Astrocyte (in vitro differentiated cells and primary cell): ENCODE measurements around the gene SPG11. TPM values are rescaled to one million over a fixed set of nuclear protein-coding genes. Genes with fewer than 3 reads are reported as not detected.

ENCODE experiments used
- DNase-seq: peaks from one replicate; pipeline ENCODE4 v3.0.0-alpha.2; 2010; ENCODE audit warnings: low read depth
- FAIRE-seq: peaks from 2 replicates; lab custom pipeline; 2011; peaks lifted over from hg19 to GRCh38; lab: Jason Lieb, UNC
- H2AFZ ChIP-seq: 2 replicates; pipeline ENCODE4 v1.6.0; 2012; ENCODE audit warnings: low read depth, low read length, inconsistent platforms
- H3K27ac ChIP-seq: 2 replicates; pipeline ENCODE4 v1.5.1; 2011; ENCODE audit warnings: low read depth, low read length, inconsistent platforms
- H3K27me3 ChIP-seq: 2 replicates; pipeline ENCODE4 v1.6.0; 2011; ENCODE audit warnings: low read length, inconsistent platforms; ENCODE audit not compliant: insufficient read depth
- H3K36me3 ChIP-seq: 2 replicates; pipeline ENCODE4 v1.5.1; 2011; ENCODE audit warnings: low read length, inconsistent platforms; ENCODE audit not compliant: insufficient read depth
- H3K4me1 ChIP-seq: 2 replicates; pipeline ENCODE4 v1.5.1; 2011; ENCODE audit warnings: low read length, inconsistent platforms; ENCODE audit not compliant: insufficient read depth
- H3K4me2 ChIP-seq: 2 replicates; pipeline ENCODE4 v1.6.0; 2012; ENCODE audit warnings: low read length, inconsistent platforms
- H3K4me3 ChIP-seq: 2 replicates; pipeline ENCODE4 v1.5.1; 2011; ENCODE audit warnings: low read depth, mild to moderate bottlenecking, low read length, inconsistent platforms; ENCODE audit not compliant: insufficient read depth
- H3K79me2 ChIP-seq: 2 replicates; pipeline ENCODE4 v1.6.0; 2012; ENCODE audit warnings: mild to moderate bottlenecking, low read length, inconsistent platforms; ENCODE audit not compliant: insufficient read depth
- H3K9ac ChIP-seq: 2 replicates; pipeline ENCODE4 v1.6.0; 2012; ENCODE audit warnings: mild to moderate bottlenecking, low read length, inconsistent platforms
- H3K9me3 ChIP-seq: 2 replicates; pipeline ENCODE4 v1.5.1; 2012; ENCODE audit warnings: low read depth, mild to moderate bottlenecking, low read length, inconsistent platforms; ENCODE audit not compliant: insufficient read depth
- H4K20me1 ChIP-seq: 2 replicates; pipeline ENCODE4 v1.6.0; 2012; ENCODE audit warnings: low read length, inconsistent platforms; ENCODE audit not compliant: insufficient read depth
- H3K27ac Mint-ChIP-seq: one replicate; pipeline ENCODE4 v1.8.0; 2021; ENCODE audit warnings: mild to moderate bottlenecking, mixed read lengths; ENCODE audit not compliant: unreplicated experiment
- H3K27me3 Mint-ChIP-seq: one replicate; pipeline ENCODE4 v1.8.0; 2021; ENCODE audit warnings: low read depth, mixed read lengths; ENCODE audit not compliant: unreplicated experiment
- H3K36me3 Mint-ChIP-seq: one replicate; pipeline ENCODE4 v1.8.0; 2021; ENCODE audit warnings: low read depth, mixed read lengths; ENCODE audit not compliant: unreplicated experiment
- H3K4me1 Mint-ChIP-seq: one replicate; pipeline ENCODE4 v1.8.0; 2021; ENCODE audit warnings: low read depth, mixed read lengths; ENCODE audit not compliant: unreplicated experiment
- H3K4me3 Mint-ChIP-seq: one replicate; pipeline ENCODE4 v1.8.0; 2021; ENCODE audit warnings: mild to moderate bottlenecking, moderate library complexity, mixed read lengths; ENCODE audit not compliant: unreplicated experiment
- H3K9me3 Mint-ChIP-seq: one replicate; pipeline ENCODE4 v1.8.0; 2021; ENCODE audit warnings: mild to moderate bottlenecking, mixed read lengths; ENCODE audit not compliant: unreplicated experiment
- EZH2 ChIP-seq: IDR thresholded peaks from 2 replicates; pipeline ENCODE4 v1.6.1; 2012; ENCODE audit warnings: mild to moderate bottlenecking, low read length, inconsistent platforms; ENCODE audit not compliant: insufficient read depth
- total RNA-seq: library from RNA; stranded (reverse); gene quantifications from 2 replicates; pipeline ENCODE4 v1.2.1, GENCODE V29; 2021
- TF ChIP-seq, protein P1 (sequence below): IDR thresholded peaks from 2 replicates; pipeline ENCODE4 v1.5.1; 2011; ENCODE audit warnings: low read depth, mild to moderate bottlenecking, inconsistent platforms, low read length, moderate library complexity; ENCODE audit not compliant: insufficient read depth

Gene SPG11
- total RNA-seq, 1 donor from 2014 or later = 34.4 TPM

DNA sequence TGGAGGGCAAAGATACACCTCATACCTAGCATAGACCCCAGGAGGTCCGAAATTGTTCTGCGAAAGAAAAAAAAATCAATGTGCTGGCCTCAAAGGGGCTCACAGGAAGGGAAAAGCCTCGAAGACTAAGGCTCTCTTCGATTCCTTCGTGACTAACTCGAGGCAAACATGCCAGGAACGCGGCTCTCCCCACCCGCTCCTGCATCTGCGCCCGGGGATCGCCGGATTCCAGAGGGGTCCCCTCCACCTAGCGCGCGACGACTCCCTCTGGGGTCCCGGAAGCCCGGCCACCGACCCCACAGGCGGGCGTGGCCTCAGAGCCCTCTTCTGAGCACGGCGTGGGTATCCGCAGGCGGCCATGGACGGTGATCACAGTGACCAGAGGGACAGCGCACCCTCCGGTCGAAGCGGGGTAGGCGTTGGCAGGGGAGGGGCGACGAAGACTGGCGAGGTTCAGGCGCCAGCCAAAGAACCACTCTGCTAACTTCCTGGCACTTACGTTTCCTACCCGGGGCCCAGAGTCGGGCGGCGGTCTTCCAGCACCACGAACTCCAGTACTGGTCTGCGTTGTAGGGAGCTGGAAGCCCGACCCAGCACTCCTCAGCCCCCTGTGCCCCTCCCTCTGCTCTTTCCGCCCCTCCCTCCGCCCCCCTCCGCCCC is 127.0 kb downstream of the SPG11 start:
- peaks cover 55% of the 10 kb centered on the region for H3K79me2 ChIP-seq
- peak overlapping the region; percentile 94 for H3K4me3 Mint-ChIP-seq
- peaks cover 24% of the 10 kb centered on the region for H3K4me1 ChIP-seq
- H3K4me3 ChIP-seq = peak overlapping the region; percentile 74
- H3K27me3 ChIP-seq = no peaks in the 10 kb centered on the region
- peaks cover 10% of the 10 kb centered on the region for H3K36me3 ChIP-seq
- no peaks in the 10 kb centered on the region for H3K9me3 ChIP-seq
- no peaks in the 10 kb centered on the region for H3K27me3 Mint-ChIP-seq
- peaks cover 11% of the 10 kb centered on the region for H3K36me3 Mint-ChIP-seq
- peak overlapping the region; percentile 88 for H3K4me2 ChIP-seq
- H3K27ac Mint-ChIP-seq = peak overlapping the region; percentile 95
- H3K27ac ChIP-seq = peak overlapping the region; percentile 95
- peak overlapping the region; percentile 86 for H2AFZ ChIP-seq
- no peaks in the 10 kb centered on the region for H3K9me3 Mint-ChIP-seq
- H3K4me1 Mint-ChIP-seq = peaks cover 17% of the 10 kb centered on the region
- peaks cover 26% of the 10 kb centered on the region for H4K20me1 ChIP-seq
- FAIRE-seq (no peak), DNase-seq (peak; percentile 76)
- H3K9ac ChIP-seq = peak overlapping the region; percentile 91
- TF ChIP-seq, protein P1, sequence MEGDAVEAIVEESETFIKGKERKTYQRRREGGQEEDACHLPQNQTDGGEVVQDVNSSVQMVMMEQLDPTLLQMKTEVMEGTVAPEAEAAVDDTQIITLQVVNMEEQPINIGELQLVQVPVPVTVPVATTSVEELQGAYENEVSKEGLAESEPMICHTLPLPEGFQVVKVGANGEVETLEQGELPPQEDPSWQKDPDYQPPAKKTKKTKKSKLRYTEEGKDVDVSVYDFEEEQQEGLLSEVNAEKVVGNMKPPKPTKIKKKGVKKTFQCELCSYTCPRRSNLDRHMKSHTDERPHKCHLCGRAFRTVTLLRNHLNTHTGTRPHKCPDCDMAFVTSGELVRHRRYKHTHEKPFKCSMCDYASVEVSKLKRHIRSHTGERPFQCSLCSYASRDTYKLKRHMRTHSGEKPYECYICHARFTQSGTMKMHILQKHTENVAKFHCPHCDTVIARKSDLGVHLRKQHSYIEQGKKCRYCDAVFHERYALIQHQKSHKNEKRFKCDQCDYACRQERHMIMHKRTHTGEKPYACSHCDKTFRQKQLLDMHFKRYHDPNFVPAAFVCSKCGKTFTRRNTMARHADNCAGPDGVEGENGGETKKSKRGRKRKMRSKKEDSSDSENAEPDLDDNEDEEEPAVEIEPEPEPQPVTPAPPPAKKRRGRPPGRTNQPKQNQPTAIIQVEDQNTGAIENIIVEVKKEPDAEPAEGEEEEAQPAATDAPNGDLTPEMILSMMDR = no peak
- no peak for TF ChIP-seq EZH2

DNA sequence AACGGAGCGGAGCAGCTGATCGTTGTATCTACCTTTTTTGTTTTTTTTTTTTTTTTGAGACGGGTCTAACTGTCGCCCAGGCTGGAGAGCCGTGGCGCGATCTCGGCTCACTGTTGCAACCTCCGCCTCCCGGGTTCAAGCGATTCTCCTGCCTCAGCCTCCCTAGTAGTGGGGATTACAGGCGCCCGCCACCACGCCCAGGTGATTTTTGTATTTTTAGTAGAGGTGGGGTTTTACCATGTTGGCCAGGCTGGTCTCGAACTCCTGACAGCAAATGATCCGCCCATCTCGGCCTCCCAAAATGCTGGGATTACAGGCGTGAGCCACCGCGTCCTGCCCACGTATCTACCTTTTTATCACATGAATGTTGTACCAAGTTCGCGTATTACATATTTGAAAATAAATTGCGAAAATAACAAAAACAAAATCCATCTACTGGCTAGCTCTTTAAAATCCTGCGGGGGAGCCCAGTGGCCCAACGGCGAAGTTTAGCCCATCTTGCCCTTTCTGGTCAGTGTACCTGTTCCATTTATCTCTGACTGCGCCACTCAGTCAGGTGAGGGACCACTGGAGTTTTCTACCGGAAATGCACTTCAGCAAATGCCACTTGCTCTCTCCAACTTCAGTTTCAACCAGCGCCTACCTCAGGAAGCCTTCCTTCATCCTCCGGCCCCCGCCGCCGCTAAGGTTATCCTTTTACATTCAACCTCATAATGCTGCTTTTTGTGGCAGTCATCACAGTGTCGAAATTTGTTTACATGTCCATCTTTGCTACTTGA is 127.8 kb downstream of the SPG11 start:
- H3K4me1 ChIP-seq = peaks cover 18% of the 10 kb centered on the region
- peak overlapping the region; percentile 95 for H3K27ac ChIP-seq
- peaks cover 19% of the 10 kb centered on the region for H4K20me1 ChIP-seq
- no peaks in the 10 kb centered on the region for H3K27me3 Mint-ChIP-seq
- H2AFZ ChIP-seq = peak overlapping the region; percentile 86
- H3K4me1 Mint-ChIP-seq = peaks cover 12% of the 10 kb centered on the region
- TF ChIP-seq, protein P1 = no peak
- no peak for TF ChIP-seq EZH2
- H3K4me3 Mint-ChIP-seq = peak overlapping the region; percentile 94
- H3K9me3 Mint-ChIP-seq = no peaks in the 10 kb centered on the region
- H3K9ac ChIP-seq = peak overlapping the region; percentile 91
- H3K36me3 Mint-ChIP-seq = peaks cover 7% of the 10 kb centered on the region
- no peak for FAIRE-seq
- H3K27ac Mint-ChIP-seq = peak overlapping the region; percentile 95
- H3K4me2 ChIP-seq = peak overlapping the region; percentile 88
- peaks cover 3% of the 10 kb centered on the region for H3K36me3 ChIP-seq
- H3K27me3 ChIP-seq = no peaks in the 10 kb centered on the region
- H3K9me3 ChIP-seq = no peaks in the 10 kb centered on the region
- peak overlapping the region; percentile 74 for H3K4me3 ChIP-seq
- H3K79me2 ChIP-seq = peaks cover 48% of the 10 kb centered on the region
- DNase-seq = no peak
